IMR-90 (cell line): ENCODE results near the gene PPFIBP2. TPM values are rescaled to one million over a fixed set of nuclear protein-coding genes. Genes with fewer than 3 reads are reported as not detected.

Experiments
- ATAC-seq: fragments of 200-7000 bp; cut with Tn5 transposase; 2 replicates; pipeline ENCODE4 v1.9.1; 2020; ENCODE audit warnings: low read depth, mild to moderate bottlenecking, moderate library complexity
- BruUV-seq: library from RNA; stranded (reverse); fragments of 400-500 nt; replicated peaks from 2 replicates; lab custom pipeline; 2021; lab: Mats Ljungman, UMichigan
- CTCF ChIA-PET: fragments of 300-600 bp; formaldehyde crosslinking; extraction: SDS; loops from one replicate; lab custom pipeline; 2021; ENCODE audit warnings: antibody characterized with exemption; lab: Yijun Ruan, JAX
- POLR2A ChIA-PET: fragments of 300-600 bp; sonication (Branson Sonifier 250); formaldehyde crosslinking; loops from one replicate; lab custom pipeline; 2022; ENCODE audit warnings: antibody characterized with exemption; ENCODE audit not compliant: unreplicated experiment; lab: Charles Lee
- DNase-seq: peaks from one replicate; pipeline ENCODE4 v3.0.0; 2013
- H2AFZ ChIP-seq: replicated peaks from 2 replicates; pipeline ENCODE3; 2013; ENCODE audit warnings: low read length, mild to moderate bottlenecking; ENCODE audit not compliant: poor library complexity
- H2AK5ac ChIP-seq: 2 replicates; pipeline ENCODE4 v1.6.1; 2013; ENCODE audit warnings: low read depth, low read length, inconsistent platforms
- H2AK9ac ChIP-seq: replicated peaks from 2 replicates; pipeline ENCODE3; 2013; ENCODE audit warnings: mild to moderate bottlenecking, low read depth, low read length, moderate library complexity; ENCODE audit not compliant: poor library complexity
- H2BK120ac ChIP-seq: 2 replicates; pipeline ENCODE4 v1.6.1; 2013; ENCODE audit warnings: low read depth, low read length, inconsistent platforms
- H2BK15ac ChIP-seq: 3 replicates; pipeline ENCODE4 v1.6.1; 2013; ENCODE audit warnings: low read depth, low read length, inconsistent platforms
- H2BK20ac ChIP-seq: 2 replicates; pipeline ENCODE4 v1.6.1; 2013; ENCODE audit warnings: low read depth, mild to moderate bottlenecking, inconsistent platforms, low read length, moderate library complexity
- H2BK5ac ChIP-seq: 2 replicates; pipeline ENCODE4 v1.6.1; 2013; ENCODE audit warnings: mild to moderate bottlenecking, low read depth, low read length, inconsistent platforms; ENCODE audit not compliant: poor library complexity, severe bottlenecking
- H3K14ac ChIP-seq: replicated peaks from 2 replicates; pipeline ENCODE4 v1.6.1; 2013; ENCODE audit warnings: low read depth, low read length, inconsistent platforms
- H3K18ac ChIP-seq: 2 replicates; pipeline ENCODE4 v1.6.1; 2013; ENCODE audit warnings: low read depth, low read length, control low read depth
- H3K23ac ChIP-seq: 2 replicates; pipeline ENCODE4 v1.6.1; 2013; ENCODE audit warnings: low read depth, low read length, inconsistent platforms
- H3K27ac ChIP-seq: 2 replicates; pipeline ENCODE4 v1.5.1; 2013; ENCODE audit warnings: mild to moderate bottlenecking, control low read depth, low read length; ENCODE audit not compliant: insufficient read depth
- H3K27me3 ChIP-seq: 2 replicates; pipeline ENCODE4 v1.6.1; 2013; ENCODE audit warnings: low read length; ENCODE audit not compliant: control insufficient read depth, insufficient read depth
- H3K36me3 ChIP-seq: 2 replicates; pipeline ENCODE4 v1.6.1; 2013; ENCODE audit warnings: low read length, mixed read lengths; ENCODE audit not compliant: control insufficient read depth, insufficient read depth
- H3K4ac ChIP-seq: 2 replicates; pipeline ENCODE4 v1.6.1; 2013; ENCODE audit warnings: low read depth, low read length, inconsistent platforms
- H3K4me1 ChIP-seq: 2 replicates; pipeline ENCODE4 v1.6.1; 2013; ENCODE audit warnings: low read length, mixed read lengths; ENCODE audit not compliant: control insufficient read depth, insufficient read depth
- H3K4me2 ChIP-seq: 2 replicates; pipeline ENCODE4 v1.6.1; 2013; ENCODE audit warnings: low read depth, mild to moderate bottlenecking, control low read depth, low read length, moderate library complexity
- H3K4me3 ChIP-seq: 2 replicates; pipeline ENCODE4 v1.5.1; 2013; ENCODE audit warnings: low read depth, mild to moderate bottlenecking, control low read depth, low read length, moderate library complexity; ENCODE audit not compliant: insufficient read depth
- H3K56ac ChIP-seq: 2 replicates; pipeline ENCODE4 v1.6.1; 2013; ENCODE audit warnings: low read length, inconsistent platforms; ENCODE audit not compliant: insufficient read depth; ENCODE audit errors: extremely low read depth
- H3K79me1 ChIP-seq, 2 experiments: 2 replicates each; pipeline ENCODE4 v1.6.1; 2013; ENCODE audit warnings: low read length in 2 of 2, inconsistent platforms in 1 of 2, low read depth in 1 of 2
- H3K9ac ChIP-seq: 2 replicates; pipeline ENCODE4 v1.6.1; 2013; ENCODE audit warnings: low read depth, low read length, control low read depth
- H3K9me1 ChIP-seq: 2 replicates; pipeline ENCODE4 v1.6.1; 2013; ENCODE audit warnings: low read length, inconsistent platforms; ENCODE audit not compliant: insufficient read depth
- H3K9me3 ChIP-seq: 2 replicates; pipeline ENCODE4 v1.6.1; 2013; ENCODE audit warnings: low read length; ENCODE audit not compliant: control insufficient read depth, insufficient read depth
- H4K20me1 ChIP-seq: 2 replicates; pipeline ENCODE4 v1.6.1; 2013; ENCODE audit warnings: low read length, inconsistent platforms; ENCODE audit not compliant: insufficient read depth
- H4K5ac ChIP-seq: 2 replicates; pipeline ENCODE4 v1.6.1; 2013; ENCODE audit warnings: mild to moderate bottlenecking, low read depth, low read length, control low read depth
- H4K8ac ChIP-seq, 2 experiments: 2 replicates each; pipeline ENCODE4 v1.6.1; 2013; ENCODE audit warnings: low read depth in 2 of 2, low read length in 2 of 2, control low read depth in 1 of 2, inconsistent platforms in 1 of 2
- H4K91ac ChIP-seq: 2 replicates; pipeline ENCODE4 v1.6.1; 2013; ENCODE audit warnings: low read depth, low read length, inconsistent platforms; ENCODE audit not compliant: insufficient read depth
- CTCF ChIP-seq: conservative IDR thresholded peaks from 2 replicates; pipeline ENCODE4 v1.5.1; 2012; ENCODE audit warnings: mild to moderate bottlenecking, low read depth, low read length, improper control_type of control experiment
- ELK1 ChIP-seq: fragments of 150-350 bp; IDR thresholded peaks from 2 replicates; pipeline ENCODE4 v1.6.1; 2016; ENCODE audit warnings: low read depth, mild to moderate bottlenecking, low read length, moderate library complexity, borderline replicate concordance
- FOS ChIP-seq: fragments of 150-350 bp; IDR thresholded peaks from 2 replicates; pipeline ENCODE4 v1.6.1; 2016; ENCODE audit warnings: low read depth, low read length
- MAZ ChIP-seq: IDR thresholded peaks from 2 replicates; pipeline ENCODE4 v1.6.1; 2012; ENCODE audit warnings: low read depth, mild to moderate bottlenecking, low read length, improper control_type of control experiment, moderate library complexity, borderline replicate concordance
- MXI1 ChIP-seq: IDR thresholded peaks from 2 replicates; pipeline ENCODE4 v1.6.1; 2012; ENCODE audit warnings: low read depth, mild to moderate bottlenecking, low read length, moderate library complexity, borderline replicate concordance
- NFE2L2 ChIP-seq: fragments of 150-350 bp; IDR thresholded peaks from 2 replicates; pipeline ENCODE4 v1.6.1; 2016; ENCODE audit warnings: low read depth, mild to moderate bottlenecking, low read length
- POLR2A ChIP-seq: IDR thresholded peaks from 2 replicates; pipeline ENCODE4 v1.6.1; 2012; ENCODE audit warnings: mild to moderate bottlenecking, low read depth, low read length
- RFX5 ChIP-seq: IDR thresholded peaks from 2 replicates; pipeline ENCODE4 v1.8.0; 2012; ENCODE audit warnings: low read depth, mild to moderate bottlenecking, low read length, moderate library complexity
- WGBS, 2 experiments: methylation state at CpG; one replicate each; pipeline versions ENCODE4 v1.1.5 to v1.1.7; 2013; ENCODE audit warnings: missing lambda C conversion rate in 2 of 2; ENCODE audit not compliant: insufficient read length in 1 of 2; ENCODE audit errors: extremely low coverage in 2 of 2; 5-methylcytosine and 5-hydroxymethylcytosine counted together
- dilution Hi-C: fragments of 300-500 bp; cut with HindIII; formaldehyde crosslinking; loops from one replicate; pipeline ENCODE4 v1.14.3; 2018; ENCODE audit warnings: low sequenced_read_pairs; ENCODE audit not compliant: unreplicated experiment
- in situ Hi-C: fragments of 300-500 bp; cut with MboI; formaldehyde crosslinking; loops from 3 replicates; pipeline ENCODE4 v1.14.3; 2019; ENCODE audit warnings: low sequenced_read_pairs, inconsistent platforms, mixed read lengths
- intact Hi-C: fragments of 100-400 bp; cut with micrococcal nuclease; formaldehyde crosslinking; loops from 2 replicates; pipeline ENCODE4 v1.10.0; 2022
- polyA plus RNA-seq, 3 experiments: library from polyadenylated mRNA; depleted of rRNA; stranded (reverse); fragments of >200 nt; gene quantifications; 2 replicates each; pipeline ENCODE4 v1.2.3, GENCODE V29; 2012; ENCODE audit warnings: low replicate concordance in 1 of 3
- total RNA-seq: library from RNA; depleted of rRNA; stranded (reverse); fragments of >200 nt; gene quantifications from 2 replicates; pipeline ENCODE4 v1.2.3, GENCODE V29; 2012

PPFIBP2 gene
- total and polyA plus RNA-seq, 2 of the 4 experiments (the other 2 are of a cell fraction): 6.0 to 11.8 TPM

GRCh38 chr11:7638710-7639642 lies 125.2 kb downstream of the PPFIBP2 start (continued):
- TF ChIP-seq CTCF: no peak

- ATAC-seq (no peak), DNase-seq (no peak)
- Histone ChIP-seq H3K9me1 (peaks cover 8% of the 10 kb centered on the region), H3K27ac (no peak overlapping the region), H3K27me3 (no peaks in the 10 kb centered on the region), H2BK120ac (no peak overlapping the region), H3K4me1 (no peaks in the 10 kb centered on the region), H4K20me1 (no peaks in the 10 kb centered on the region), H4K5ac (no peak overlapping the region), H3K4ac (no peak overlapping the region), H3K4me3 (no peak overlapping the region), H2BK15ac (no peak overlapping the region), H3K79me1 (no peaks in the 10 kb centered on the region), H2AFZ (no peak overlapping the region), H3K18ac (no peak overlapping the region), H3K56ac (no peak overlapping the region), H3K14ac (no peak overlapping the region), H2AK9ac (no peak overlapping the region), H2BK20ac (no peak overlapping the region), H2AK5ac (no peak overlapping the region), H3K36me3 (no peaks in the 10 kb centered on the region; the same call in 1 of the 2 replicates), H3K4me2 (no peak overlapping the region), H3K9me3 (no peaks in the 10 kb centered on the region), H4K91ac (no peak overlapping the region), H4K8ac (no peak overlapping the region), H3K9ac (no peak overlapping the region), H3K23ac (no peak overlapping the region), H2BK5ac (no peak overlapping the region)
- no CpG with 5 or more reads among the region's 5 CpGs for WGBS, 2 experiments
- in situ Hi-C loops: no loop called here
- ChIA-PET POLR2A (no interaction called here), CTCF (no interaction called here)
- BruUV-seq: no TSS peak
- intact Hi-C loops: no loop called here
- dilution Hi-C loops: no loop called here
- no peak for TF ChIP-seq NFE2L2
- no peak for TF ChIP-seq POLR2A
- no peak for TF ChIP-seq FOS
- no peak for TF ChIP-seq MXI1
- no peak for TF ChIP-seq ELK1
- TF ChIP-seq MAZ: no peak
- no peak for TF ChIP-seq RFX5
Observed at GRCh38 chr11:7639643-7640025, 125.8 kb downstream of the PPFIBP2 start.
